ENCODE measurements around the gene TSPAN31.

- TF ChIP-seq CTCF (IDR thresholded peaks at IDR 0.05), result no peak
- TF ChIP-seq POLR2A (IDR thresholded peaks at IDR 0.05), result no peak
Observed at GRCh38 chr12:57770734-57771133, 25.9 kb downstream of the TSPAN31 start.

All from gastroesophageal sphincter (tissue), 3 donors.